SK-N-SH (cell line): ENCODE data around the gene CCL21.

ENCODE experiments used
- CHD2 ChIP-seq: fragments of 150-350 bp; IDR thresholded peaks from 2 replicates; pipeline ENCODE4 v1.6.1; 2018; ENCODE audit warnings: low read length; ENCODE audit not compliant: partially characterized antibody
- FOXM1 ChIP-seq: IDR thresholded peaks from 2 replicates; pipeline ENCODE4 v1.4.0; 2012; ENCODE audit warnings: low read depth, mild to moderate bottlenecking
- RFX5 ChIP-seq: IDR thresholded peaks from 2 replicates; pipeline ENCODE4 v1.6.1; 2012; ENCODE audit warnings: mild to moderate bottlenecking, improper control_type of control experiment, low read length
- TF ChIP-seq, protein P1 (sequence below): fragments of 200-600 bp; sonication (generic); IDR thresholded peaks from 2 replicates; pipeline ENCODE4 v1.6.1; 2017; ENCODE audit warnings: antibody characterized with exemption, mild to moderate bottlenecking, moderate library complexity
- TF ChIP-seq, protein P2 (sequence below): IDR thresholded peaks from 2 replicates; pipeline ENCODE4; 2012

DNA sequence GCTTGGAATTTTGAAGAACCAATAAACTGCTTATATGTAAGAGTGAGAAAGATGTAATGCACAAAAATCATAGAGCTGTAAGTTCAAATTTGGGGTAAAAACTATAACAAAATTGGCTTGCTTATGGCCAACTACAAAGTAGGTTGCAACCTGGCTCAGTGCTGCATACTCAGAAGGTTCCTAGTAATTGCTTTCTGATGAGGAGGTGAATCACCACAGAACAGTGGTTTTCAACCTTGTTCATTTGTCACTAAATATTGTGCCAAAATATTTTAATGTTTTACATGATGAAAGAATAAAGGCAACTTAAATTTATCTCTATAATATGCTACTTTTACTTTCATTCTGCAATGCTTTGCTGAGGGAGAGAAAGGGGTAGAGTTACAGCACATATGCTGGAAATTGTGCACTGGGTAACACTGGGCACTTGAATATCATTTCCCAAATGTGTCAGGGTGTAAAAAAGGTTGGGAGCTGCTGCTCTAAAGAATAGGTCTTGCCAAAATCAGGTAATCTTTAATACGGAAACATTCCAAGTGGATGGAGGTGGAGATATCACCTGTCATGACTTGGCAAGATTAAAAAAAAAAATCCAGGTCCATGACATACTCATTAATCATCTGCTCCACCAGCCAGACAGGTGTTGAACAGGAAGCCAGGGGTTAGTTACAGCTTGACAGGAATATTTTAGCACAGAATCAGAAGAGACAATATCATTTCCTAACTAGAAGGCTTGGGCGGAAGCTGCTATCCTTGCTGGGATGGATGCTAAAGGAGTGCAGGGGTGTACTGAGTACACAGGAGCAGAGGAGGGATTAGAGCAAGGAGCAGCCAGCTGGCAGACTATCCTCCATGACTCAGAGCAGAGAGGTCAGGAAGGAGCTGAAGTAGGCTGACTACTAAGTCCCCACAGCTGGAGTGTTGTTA, 34.6 kb upstream of the CCL21 start:
- TF ChIP-seq, protein P1, sequence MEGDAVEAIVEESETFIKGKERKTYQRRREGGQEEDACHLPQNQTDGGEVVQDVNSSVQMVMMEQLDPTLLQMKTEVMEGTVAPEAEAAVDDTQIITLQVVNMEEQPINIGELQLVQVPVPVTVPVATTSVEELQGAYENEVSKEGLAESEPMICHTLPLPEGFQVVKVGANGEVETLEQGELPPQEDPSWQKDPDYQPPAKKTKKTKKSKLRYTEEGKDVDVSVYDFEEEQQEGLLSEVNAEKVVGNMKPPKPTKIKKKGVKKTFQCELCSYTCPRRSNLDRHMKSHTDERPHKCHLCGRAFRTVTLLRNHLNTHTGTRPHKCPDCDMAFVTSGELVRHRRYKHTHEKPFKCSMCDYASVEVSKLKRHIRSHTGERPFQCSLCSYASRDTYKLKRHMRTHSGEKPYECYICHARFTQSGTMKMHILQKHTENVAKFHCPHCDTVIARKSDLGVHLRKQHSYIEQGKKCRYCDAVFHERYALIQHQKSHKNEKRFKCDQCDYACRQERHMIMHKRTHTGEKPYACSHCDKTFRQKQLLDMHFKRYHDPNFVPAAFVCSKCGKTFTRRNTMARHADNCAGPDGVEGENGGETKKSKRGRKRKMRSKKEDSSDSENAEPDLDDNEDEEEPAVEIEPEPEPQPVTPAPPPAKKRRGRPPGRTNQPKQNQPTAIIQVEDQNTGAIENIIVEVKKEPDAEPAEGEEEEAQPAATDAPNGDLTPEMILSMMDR = no peak
- TF ChIP-seq FOXM1 (no peak), RFX5 (no peak), CHD2 (no peak)
- TF ChIP-seq, protein P2, sequence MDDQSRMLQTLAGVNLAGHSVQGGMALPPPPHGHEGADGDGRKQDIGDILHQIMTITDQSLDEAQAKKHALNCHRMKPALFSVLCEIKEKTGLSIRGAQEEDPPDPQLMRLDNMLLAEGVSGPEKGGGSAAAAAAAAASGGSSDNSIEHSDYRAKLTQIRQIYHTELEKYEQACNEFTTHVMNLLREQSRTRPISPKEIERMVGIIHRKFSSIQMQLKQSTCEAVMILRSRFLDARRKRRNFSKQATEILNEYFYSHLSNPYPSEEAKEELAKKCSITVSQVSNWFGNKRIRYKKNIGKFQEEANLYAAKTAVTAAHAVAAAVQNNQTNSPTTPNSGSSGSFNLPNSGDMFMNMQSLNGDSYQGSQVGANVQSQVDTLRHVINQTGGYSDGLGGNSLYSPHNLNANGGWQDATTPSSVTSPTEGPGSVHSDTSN = no peak
